Trophoblast cell (in vitro differentiated cells and primary cell): ENCODE results near the gene LIN7B.

Experiments used
- DNase-seq, 2 donors: peaks; one replicate each; pipeline ENCODE4 v3.0.0-alpha.2; 2016
- H2AFZ ChIP-seq: 2 replicates; pipeline ENCODE4 v1.6.1; 2013; ENCODE audit warnings: low read length, moderate library complexity, mild to moderate bottlenecking; ENCODE audit not compliant: insufficient read depth, poor library complexity
- H2AK5ac ChIP-seq: 2 replicates; pipeline ENCODE4 v1.6.1; 2013; ENCODE audit warnings: mild to moderate bottlenecking, low read length
- H2BK120ac ChIP-seq: 2 replicates; pipeline ENCODE4 v1.6.1; 2013; ENCODE audit warnings: low read length, mild to moderate bottlenecking, moderate library complexity; ENCODE audit not compliant: insufficient read depth, poor library complexity
- H2BK12ac ChIP-seq: 2 replicates; pipeline ENCODE4 v1.6.1; 2013; ENCODE audit warnings: mild to moderate bottlenecking, low read length, moderate library complexity
- H2BK5ac ChIP-seq: 2 replicates; pipeline ENCODE4 v1.6.1; 2013; ENCODE audit warnings: low read length, low read depth, moderate library complexity, mild to moderate bottlenecking; ENCODE audit not compliant: poor library complexity
- H3K14ac ChIP-seq: 2 replicates; pipeline ENCODE4 v1.6.1; 2013; ENCODE audit warnings: mild to moderate bottlenecking, low read length
- H3K18ac ChIP-seq: 2 replicates; pipeline ENCODE4 v1.6.1; 2013; ENCODE audit warnings: mild to moderate bottlenecking, low read length
- H3K23ac ChIP-seq: 2 replicates; pipeline ENCODE4 v1.6.1; 2013; ENCODE audit warnings: low read length
- H3K27ac ChIP-seq: 2 replicates; pipeline ENCODE4 v1.5.1; 2013; ENCODE audit warnings: low read depth, mild to moderate bottlenecking, inconsistent platforms, low read length, moderate library complexity
- H3K27me3 ChIP-seq: 2 replicates; pipeline ENCODE4 v1.6.1; 2013; ENCODE audit warnings: inconsistent platforms, mild to moderate bottlenecking, low read length, moderate library complexity; ENCODE audit not compliant: insufficient read depth
- H3K36me3 ChIP-seq, 2 experiments: 1 replicate in 1 of 2; 2 replicates in 1 of 2; pipeline ENCODE4 v1.6.1; 2013; ENCODE audit warnings: low read length in 2 of 2, mild to moderate bottlenecking in 2 of 2, moderate library complexity in 1 of 2; ENCODE audit not compliant: insufficient read depth in 2 of 2, control insufficient read depth in 1 of 2
- H3K4ac ChIP-seq: 2 replicates; pipeline ENCODE4 v1.6.1; 2013; ENCODE audit warnings: low read depth, mild to moderate bottlenecking, low read length, moderate library complexity
- H3K4me1 ChIP-seq, 2 experiments: 1 replicate in 1 of 2; 2 replicates in 1 of 2; pipeline ENCODE4 v1.6.1; 2013; ENCODE audit warnings: low read length in 2 of 2, mild to moderate bottlenecking in 2 of 2, moderate library complexity in 1 of 2; ENCODE audit not compliant: insufficient read depth in 2 of 2, control insufficient read depth in 1 of 2
- H3K4me2 ChIP-seq: 2 replicates; pipeline ENCODE4 v1.6.1; 2013; ENCODE audit warnings: inconsistent platforms, mild to moderate bottlenecking, low read length, moderate library complexity
- H3K4me3 ChIP-seq: 2 replicates; pipeline ENCODE4 v1.5.1; 2013; ENCODE audit warnings: mild to moderate bottlenecking, low read depth, low read length, inconsistent platforms
- H3K79me1 ChIP-seq: one replicate; pipeline ENCODE4 v1.6.1; 2013; ENCODE audit warnings: low read length
- H3K79me2 ChIP-seq: 2 replicates; pipeline ENCODE4 v1.6.1; 2013; ENCODE audit warnings: low read length, mild to moderate bottlenecking; ENCODE audit not compliant: control insufficient read depth, insufficient read depth, poor library complexity
- H3K9ac ChIP-seq: 2 replicates; pipeline ENCODE4 v1.6.1; 2013; ENCODE audit warnings: mild to moderate bottlenecking, low read length
- H3K9me3 ChIP-seq: 2 replicates; pipeline ENCODE4 v1.6.1; 2013; ENCODE audit warnings: low read depth, mild to moderate bottlenecking, control low read depth, inconsistent platforms, low read length; ENCODE audit not compliant: insufficient read depth
- H4K12ac ChIP-seq: 2 replicates; pipeline ENCODE4 v1.6.1; 2013; ENCODE audit warnings: low read depth, mild to moderate bottlenecking, low read length, moderate library complexity
- H4K8ac ChIP-seq: 2 replicates; pipeline ENCODE4 v1.6.1; 2013; ENCODE audit warnings: low read depth, mild to moderate bottlenecking, low read length, moderate library complexity
- H4K91ac ChIP-seq: one replicate; pipeline ENCODE4 v1.6.1; 2013; ENCODE audit warnings: low read depth, mild to moderate bottlenecking, low read length, moderate library complexity
- WGBS: extraction: QIAGEN DNeasy Blood & Tissue Kit; methylation state at CpG from one replicate; pipeline ENCODE4 v1.1.7; 2013; ENCODE audit warnings: missing lambda C conversion rate; ENCODE audit not compliant: insufficient read length, insufficient coverage; ENCODE audit errors: extremely low coverage; 5-methylcytosine and 5-hydroxymethylcytosine counted together

LIN7B gene

DNA sequence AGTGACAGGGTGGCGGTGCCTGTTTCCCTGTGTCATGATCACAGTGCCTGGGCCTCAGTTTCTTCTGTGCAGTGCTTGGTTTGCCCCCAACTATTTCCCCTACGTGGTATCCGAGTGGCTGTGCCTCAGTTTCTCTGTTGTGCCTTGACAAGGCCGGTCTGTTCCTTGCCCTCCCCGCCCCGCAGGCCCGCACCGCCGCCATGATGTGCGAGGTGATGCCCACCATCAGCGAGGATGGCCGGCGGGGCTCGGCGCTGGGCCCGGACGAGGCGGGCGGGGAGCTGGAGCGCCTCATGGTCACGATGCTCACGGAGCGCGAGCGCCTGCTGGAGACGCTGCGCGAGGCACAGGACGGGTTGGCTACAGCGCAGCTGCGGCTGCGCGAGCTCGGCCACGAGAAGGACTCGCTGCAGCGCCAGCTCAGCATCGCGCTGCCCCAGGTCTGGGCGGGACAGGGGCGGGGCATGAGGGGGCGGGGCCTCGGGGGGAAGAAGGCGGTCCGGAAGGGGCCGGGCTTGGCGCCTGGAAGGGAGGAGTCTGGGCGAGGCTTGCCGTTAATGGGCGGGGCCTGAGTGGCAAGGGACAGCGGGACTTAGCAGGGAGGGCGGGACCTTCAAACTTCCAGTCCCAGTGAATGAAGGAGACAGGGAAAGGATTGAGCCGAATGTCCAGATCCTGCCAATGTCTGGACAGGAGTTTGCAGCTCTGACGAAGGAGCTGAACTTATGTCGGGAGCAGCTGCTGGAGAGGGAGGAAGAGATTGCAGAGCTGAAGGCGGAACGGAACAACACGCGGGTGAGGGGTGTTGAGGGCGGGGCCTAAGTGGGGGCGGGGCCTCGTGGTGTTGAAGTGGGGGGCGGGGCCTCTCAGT, 13.7 kb downstream of the LIN7B start:
- Histone ChIP-seq H2AK5ac (no peak overlapping the region), H3K4me1 (peaks cover 9 to 16% of the 10 kb centered on the region in 2 experiments), H2BK12ac (no peak overlapping the region), H3K79me2 (peaks cover 2% of the 10 kb centered on the region), H4K91ac (peak overlapping the region; percentile 27), H2BK120ac (peak overlapping the region; percentile 9), H4K8ac (peak overlapping the region; percentile 80), H3K9me3 (peaks cover 9% of the 10 kb centered on the region), H3K9ac (no peak overlapping the region), H3K4me3 (peak overlapping the region; percentile 63), H3K4me2 (peak overlapping the region; percentile 58), H3K27me3 (no peaks in the 10 kb centered on the region), H3K4ac (no peak overlapping the region), H3K79me1 (peaks cover 3% of the 10 kb centered on the region), H3K18ac (no peak overlapping the region), H3K27ac (no peak overlapping the region), H3K36me3 (no peaks in the 10 kb centered on the region), H4K12ac (peak overlapping the region; percentile 26), H3K14ac (peak overlapping the region; percentile 23), H2BK5ac (no peak overlapping the region), H2AFZ (peak overlapping the region; percentile 70), H3K23ac (no peak overlapping the region)
- WGBS = no CpG with 5 or more reads among the region's 63 CpGs
- peak; percentile 96 to 99 for DNase-seq

DNA sequence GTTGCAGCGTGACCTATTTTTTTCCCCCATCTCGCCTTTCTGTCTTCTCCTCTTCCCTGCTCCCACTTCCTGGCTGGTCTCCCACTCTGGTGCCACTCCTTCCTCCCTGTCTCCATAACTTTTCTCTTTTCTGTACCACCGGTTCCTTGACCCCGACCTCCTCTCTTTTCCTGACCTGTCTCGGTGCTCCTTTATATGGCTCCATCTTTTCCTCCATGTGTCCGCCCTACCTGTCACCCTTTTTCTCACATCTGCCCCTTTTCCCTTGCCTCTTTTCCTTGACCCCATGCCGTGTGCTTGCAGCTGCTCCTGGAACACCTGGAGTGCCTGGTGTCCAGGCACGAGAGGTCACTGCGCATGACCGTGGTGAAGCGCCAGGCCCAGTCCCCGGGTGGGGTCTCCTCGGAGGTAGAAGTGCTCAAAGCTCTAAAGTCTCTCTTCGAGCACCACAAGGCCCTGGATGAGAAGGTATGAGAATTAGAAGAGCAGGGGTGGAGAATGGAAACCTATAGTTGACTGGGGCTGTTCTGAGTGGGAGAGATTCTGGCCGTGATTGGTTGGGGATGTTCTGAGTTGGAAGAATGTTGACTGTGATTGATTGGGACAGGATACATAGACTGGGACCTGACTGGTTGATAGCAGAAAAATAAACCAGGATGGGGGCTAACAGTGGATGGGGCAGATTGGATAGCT, 14.5 kb downstream of the LIN7B start:
- no peak overlapping the region for H3K4me2 ChIP-seq
- no peak overlapping the region for H2BK120ac ChIP-seq
- no peak overlapping the region for H2AK5ac ChIP-seq
- no peak overlapping the region for H4K8ac ChIP-seq
- no CpG with 5 or more reads among the region's 15 CpGs for WGBS
- no peak overlapping the region for H3K4me3 ChIP-seq
- H2BK12ac ChIP-seq = no peak overlapping the region
- H3K4me1 ChIP-seq = peaks cover 9 to 16% of the 10 kb centered on the region in 2 experiments
- H2BK5ac ChIP-seq = no peak overlapping the region
- H3K23ac ChIP-seq = no peak overlapping the region
- no peak overlapping the region for H3K18ac ChIP-seq
- H3K27ac ChIP-seq = no peak overlapping the region
- H2AFZ ChIP-seq = no peak overlapping the region
- H3K27me3 ChIP-seq = no peaks in the 10 kb centered on the region
- H3K36me3 ChIP-seq = no peaks in the 10 kb centered on the region
- H3K79me1 ChIP-seq = peaks cover 3% of the 10 kb centered on the region
- H3K9me3 ChIP-seq = peaks cover 12% of the 10 kb centered on the region
- no peak for DNase-seq
- H3K9ac ChIP-seq = no peak overlapping the region
- no peak overlapping the region for H3K4ac ChIP-seq
- no peak overlapping the region for H4K12ac ChIP-seq
- peaks cover 2% of the 10 kb centered on the region for H3K79me2 ChIP-seq
- H4K91ac ChIP-seq = no peak overlapping the region
- H3K14ac ChIP-seq = no peak overlapping the region

DNA sequence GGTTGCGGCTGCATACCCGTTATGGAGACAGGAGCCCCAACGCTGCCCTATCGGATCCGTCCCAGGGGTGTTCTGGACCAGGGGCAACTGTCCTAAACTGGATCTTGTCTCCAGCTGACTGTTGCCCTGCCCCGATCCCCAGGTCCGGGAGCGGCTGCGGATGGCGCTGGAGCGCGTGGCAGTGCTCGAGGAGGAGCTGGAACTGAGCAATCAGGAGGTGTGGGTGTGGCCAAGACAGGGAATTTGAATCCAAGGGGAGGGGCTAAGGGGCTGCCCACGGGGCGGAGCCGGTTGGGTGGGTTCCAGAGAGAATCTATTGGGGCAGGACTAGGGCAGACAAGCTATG, 15.0 kb downstream of the LIN7B start:
- DNase-seq = peak in 1 of 2 donors; percentile 31
- no peaks in the 10 kb centered on the region for H3K27me3 ChIP-seq
- H3K14ac ChIP-seq = no peak overlapping the region
- no peak overlapping the region for H2AK5ac ChIP-seq
- H2BK120ac ChIP-seq = no peak overlapping the region
- no peak overlapping the region for H3K4me2 ChIP-seq
- no peak overlapping the region for H3K4ac ChIP-seq
- no peak overlapping the region for H3K18ac ChIP-seq
- H3K36me3 ChIP-seq = no peaks in the 10 kb centered on the region
- H2AFZ ChIP-seq = no peak overlapping the region
- no peak overlapping the region for H4K8ac ChIP-seq
- H3K4me1 ChIP-seq = peaks cover 9 to 16% of the 10 kb centered on the region in 2 experiments
- no peak overlapping the region for H3K27ac ChIP-seq
- no peak overlapping the region for H3K9ac ChIP-seq
- no peak overlapping the region for H3K23ac ChIP-seq
- no peak overlapping the region for H2BK5ac ChIP-seq
- no peak overlapping the region for H4K91ac ChIP-seq
- peaks cover 13% of the 10 kb centered on the region for H3K9me3 ChIP-seq
- peaks cover 2% of the 10 kb centered on the region for H3K79me2 ChIP-seq
- no CpG with 5 or more reads among the region's 16 CpGs for WGBS
- H4K12ac ChIP-seq = no peak overlapping the region
- H2BK12ac ChIP-seq = no peak overlapping the region
- H3K4me3 ChIP-seq = no peak overlapping the region
- H3K79me1 ChIP-seq = peaks cover 3% of the 10 kb centered on the region

DNA sequence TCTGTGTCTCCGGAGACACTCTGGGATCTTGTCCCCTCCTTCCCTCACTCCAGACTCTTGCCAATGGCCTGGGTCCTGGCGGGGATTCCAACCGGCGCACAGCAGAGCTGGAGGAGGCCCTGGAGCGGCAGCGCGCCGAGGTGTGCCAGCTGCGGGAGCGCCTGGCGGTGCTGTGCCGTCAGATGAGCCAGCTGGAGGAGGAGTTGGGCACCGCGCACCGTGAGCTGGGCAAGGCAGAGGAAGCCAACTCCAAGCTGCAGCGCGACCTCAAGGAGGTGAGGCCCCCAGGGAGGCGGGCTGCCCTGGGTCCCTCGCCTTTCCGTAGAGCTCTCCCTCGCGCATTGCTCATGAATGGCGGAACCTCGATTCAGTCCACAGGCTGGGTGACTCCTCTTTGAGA, 16.2 kb downstream of the LIN7B start:
- Histone ChIP-seq H2BK120ac (no peak overlapping the region), H2BK12ac (no peak overlapping the region), H3K79me1 (peaks cover 3% of the 10 kb centered on the region), H3K4me1 (peaks cover 6 to 10% of the 10 kb centered on the region in 2 experiments), H3K18ac (no peak overlapping the region), H3K27ac (no peak overlapping the region), H3K4ac (no peak overlapping the region), H3K27me3 (no peaks in the 10 kb centered on the region), H3K4me2 (no peak overlapping the region), H3K14ac (no peak overlapping the region), H2BK5ac (no peak overlapping the region), H2AFZ (no peak overlapping the region), H3K79me2 (peaks cover 2% of the 10 kb centered on the region), H2AK5ac (no peak overlapping the region), H3K9me3 (peaks cover 13% of the 10 kb centered on the region), H4K91ac (no peak overlapping the region), H3K9ac (no peak overlapping the region), H3K23ac (no peak overlapping the region), H3K4me3 (peak overlapping the region; percentile 29), H3K36me3 (no peaks in the 10 kb centered on the region), H4K12ac (no peak overlapping the region), H4K8ac (no peak overlapping the region)
- DNase-seq = no peak
- no CpG with 5 or more reads among the region's 24 CpGs for WGBS
